PFSK-1 (cell line): ENCODE results near the gene SRP72.

Experiments
- SIN3A ChIP-seq: IDR thresholded peaks from 2 replicates; pipeline ENCODE4 v1.6.1; 2012; ENCODE audit warnings: mild to moderate bottlenecking, low read length, moderate library complexity, borderline replicate concordance; ENCODE audit not compliant: insufficient read depth
- TAF1 ChIP-seq: IDR thresholded peaks from 2 replicates; pipeline ENCODE4 v1.6.1; 2012; ENCODE audit warnings: low read length, control low read depth, borderline replicate concordance; ENCODE audit not compliant: insufficient read depth
- TF ChIP-seq, protein P1 (sequence below), 2 experiments: IDR thresholded peaks; 2 replicates each; pipeline versions ENCODE4 v1.6.1 to v1.8.0; 2011 to 2012; ENCODE audit warnings: low read depth in 2 of 2, low read length in 2 of 2, control low read depth in 1 of 2, inconsistent platforms in 1 of 2, mild to moderate bottlenecking in 1 of 2, moderate library complexity in 1 of 2; ENCODE audit not compliant: insufficient read depth in 1 of 2

DNA sequence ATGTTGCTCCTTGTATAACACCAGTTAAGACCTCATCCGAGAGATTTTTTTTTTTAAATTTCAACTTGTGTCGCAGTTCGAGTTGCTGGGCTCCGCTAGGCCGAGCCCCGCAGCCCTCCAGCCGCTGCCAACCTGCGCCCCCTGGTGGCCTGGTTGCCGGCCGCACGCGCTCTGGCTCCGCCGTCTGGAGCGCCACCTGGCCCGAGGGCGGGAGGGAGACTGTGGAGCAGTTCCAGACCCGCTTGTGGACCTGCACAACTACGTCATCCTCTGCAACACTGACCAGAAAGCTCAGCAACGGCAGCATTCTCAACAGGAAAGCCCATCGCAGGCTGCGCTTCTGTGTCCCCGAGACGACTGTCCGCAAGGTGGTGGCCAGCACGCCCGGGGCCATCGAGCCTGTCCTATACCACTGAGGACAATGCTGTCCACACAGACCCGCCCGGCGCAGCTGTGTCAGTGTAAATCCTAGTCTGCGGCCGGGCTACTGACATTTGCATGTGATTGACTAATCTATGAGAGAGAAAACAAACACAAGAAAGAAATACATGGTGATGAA is 77.2 kb downstream of the SRP72 start:
- TF ChIP-seq SIN3A: no peak
- TF ChIP-seq TAF1: no peak
- TF ChIP-seq, protein P1, sequence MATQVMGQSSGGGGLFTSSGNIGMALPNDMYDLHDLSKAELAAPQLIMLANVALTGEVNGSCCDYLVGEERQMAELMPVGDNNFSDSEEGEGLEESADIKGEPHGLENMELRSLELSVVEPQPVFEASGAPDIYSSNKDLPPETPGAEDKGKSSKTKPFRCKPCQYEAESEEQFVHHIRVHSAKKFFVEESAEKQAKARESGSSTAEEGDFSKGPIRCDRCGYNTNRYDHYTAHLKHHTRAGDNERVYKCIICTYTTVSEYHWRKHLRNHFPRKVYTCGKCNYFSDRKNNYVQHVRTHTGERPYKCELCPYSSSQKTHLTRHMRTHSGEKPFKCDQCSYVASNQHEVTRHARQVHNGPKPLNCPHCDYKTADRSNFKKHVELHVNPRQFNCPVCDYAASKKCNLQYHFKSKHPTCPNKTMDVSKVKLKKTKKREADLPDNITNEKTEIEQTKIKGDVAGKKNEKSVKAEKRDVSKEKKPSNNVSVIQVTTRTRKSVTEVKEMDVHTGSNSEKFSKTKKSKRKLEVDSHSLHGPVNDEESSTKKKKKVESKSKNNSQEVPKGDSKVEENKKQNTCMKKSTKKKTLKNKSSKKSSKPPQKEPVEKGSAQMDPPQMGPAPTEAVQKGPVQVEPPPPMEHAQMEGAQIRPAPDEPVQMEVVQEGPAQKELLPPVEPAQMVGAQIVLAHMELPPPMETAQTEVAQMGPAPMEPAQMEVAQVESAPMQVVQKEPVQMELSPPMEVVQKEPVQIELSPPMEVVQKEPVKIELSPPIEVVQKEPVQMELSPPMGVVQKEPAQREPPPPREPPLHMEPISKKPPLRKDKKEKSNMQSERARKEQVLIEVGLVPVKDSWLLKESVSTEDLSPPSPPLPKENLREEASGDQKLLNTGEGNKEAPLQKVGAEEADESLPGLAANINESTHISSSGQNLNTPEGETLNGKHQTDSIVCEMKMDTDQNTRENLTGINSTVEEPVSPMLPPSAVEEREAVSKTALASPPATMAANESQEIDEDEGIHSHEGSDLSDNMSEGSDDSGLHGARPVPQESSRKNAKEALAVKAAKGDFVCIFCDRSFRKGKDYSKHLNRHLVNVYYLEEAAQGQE (IDR thresholded peaks at IDR 0.05; ENCODE audit: insufficient read depth in 1 of 2, low read depth in 2 of 2, low read length in 2 of 2): 0 out of 4 replicates have a peak, but pooled peaks of 1 of the 2 experiments have one; percentile 11
